ENCODE data around the gene RAPGEF2. TPM values are rescaled to one million over a fixed set of nuclear protein-coding genes. Genes with fewer than 3 reads are reported as not detected.
"Not testable (repeated sequence)": the region's sequence is repeated elsewhere in the genome, so short reads cannot be mapped to it uniquely, and the experiment has no call there.

RAPGEF2 gene
- total RNA-seq, 1 donor: 84.6 TPM

GRCh38 chr4:159159611-159160010 lies 56.7 kb downstream of the RAPGEF2 start:
- no peak for DNase-seq (ENCODE audit: low read depth in 2 of 3, low spot score in 2 of 3)

GRCh38 chr4:159160242-159160641 lies 57.4 kb downstream of the RAPGEF2 start:
- no peak for DNase-seq (ENCODE audit: low read depth in 2 of 3, low spot score in 2 of 3)

- DNase-seq (ENCODE audit: low read depth in 2 of 3, low spot score in 2 of 3): not testable (repeated sequence)
These were observed 58.6 kb downstream of the RAPGEF2 start for GRCh38 chr4:159161436-159161835.

GRCh38 chr4:159162576-159162975 lies 59.7 kb downstream of the RAPGEF2 start:
- DNase-seq (ENCODE audit: low read depth in 2 of 3, low spot score in 2 of 3): no peak

- DNase-seq (ENCODE audit: low read depth in 2 of 3, low spot score in 2 of 3): no peak
These were observed 60.6 kb downstream of the RAPGEF2 start for GRCh38 chr4:159163521-159163920.

- no peak for DNase-seq (ENCODE audit: low read depth in 2 of 3, low spot score in 2 of 3)
These were observed 66.8 kb downstream of the RAPGEF2 start for GRCh38 chr4:159169404-159170302.

GRCh38 chr4:159171287-159171686 lies 68.4 kb downstream of the RAPGEF2 start:
- DNase-seq (ENCODE audit: low read depth in 2 of 3, low spot score in 2 of 3): no peak

- no peak for DNase-seq (ENCODE audit: low read depth in 2 of 3, low spot score in 2 of 3)
These were observed 71.0 kb downstream of the RAPGEF2 start for GRCh38 chr4:159173886-159174285.

GRCh38 chr4:159174645-159175084 lies 71.8 kb downstream of the RAPGEF2 start:
- no peak for DNase-seq (ENCODE audit: low read depth in 2 of 3, low spot score in 2 of 3)

GRCh38 chr4:159175085-159175988 lies 72.5 kb downstream of the RAPGEF2 start:
- DNase-seq (ENCODE audit: low read depth in 2 of 3, low spot score in 2 of 3): peak; percentile 39 to 90 (median 80)

- no peak for DNase-seq (ENCODE audit: low read depth in 2 of 3, low spot score in 2 of 3)
These were observed 73.1 kb downstream of the RAPGEF2 start for GRCh38 chr4:159175989-159176375.

GRCh38 chr4:159177265-159178150 lies 74.6 kb downstream of the RAPGEF2 start:
- peak in 1 of 3 donors; percentile 32 for DNase-seq (ENCODE audit: low read depth in 2 of 3, low spot score in 2 of 3)

- DNase-seq (ENCODE audit: low read depth in 2 of 3, low spot score in 2 of 3): no peak
These were observed 75.3 kb downstream of the RAPGEF2 start for GRCh38 chr4:159178151-159178546.

- DNase-seq (ENCODE audit: low read depth in 2 of 3, low spot score in 2 of 3): no peak
These were observed 76.4 kb downstream of the RAPGEF2 start for GRCh38 chr4:159178979-159179969.

- not testable (repeated sequence) for DNase-seq (ENCODE audit: low read depth in 2 of 3, low spot score in 2 of 3)
These were observed 81.2 kb downstream of the RAPGEF2 start for GRCh38 chr4:159183885-159184605.

- no peak for DNase-seq (ENCODE audit: low read depth in 2 of 3, low spot score in 2 of 3)
These were observed 82.7 kb downstream of the RAPGEF2 start for GRCh38 chr4:159185591-159186023.

GRCh38 chr4:159188646-159189045 lies 85.8 kb downstream of the RAPGEF2 start:
- DNase-seq (ENCODE audit: low read depth in 2 of 3, low spot score in 2 of 3): no peak

GRCh38 chr4:159190651-159191050 lies 87.8 kb downstream of the RAPGEF2 start:
- no peak for DNase-seq (ENCODE audit: low read depth in 2 of 3, low spot score in 2 of 3)

Data from hematopoietic multipotent progenitor cell (in vitro differentiated cells).